ENCODE data around the gene ZNF827. TPM values are rescaled to one million over a fixed set of nuclear protein-coding genes. Genes with fewer than 3 reads are reported as not detected.

ZNF827 gene
- total RNA-seq, 1 experiment from 2014 or later = 19.1 TPM

DNA sequence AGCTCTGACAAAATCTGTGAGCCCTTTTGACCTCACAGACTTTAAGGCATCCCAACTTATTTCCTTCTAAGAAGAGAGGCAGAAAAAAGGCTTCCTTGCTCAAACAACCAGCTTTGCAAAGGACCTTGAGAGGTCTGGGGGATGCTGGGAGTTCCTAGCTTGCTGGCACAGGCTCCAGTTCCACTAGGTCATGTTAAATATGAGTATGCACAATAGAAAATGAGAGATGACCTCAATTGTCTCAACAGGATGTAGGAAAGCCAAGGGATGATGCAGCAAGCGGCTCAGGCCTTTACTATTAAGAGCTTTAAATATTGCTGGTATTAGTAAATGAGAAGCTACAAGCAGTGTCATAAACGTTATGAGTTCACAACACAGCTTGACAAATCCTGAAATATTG, 13.3 kb upstream of the ZNF827 start:
- Histone ChIP-seq H3K9me3 (ENCODE audit: control insufficient read depth in 1 of 2, insufficient read depth in 1 of 2, low read depth in 1 of 2, low read length in 2 of 2) (peaks cover 0 to 1% of the 10 kb centered on the region in 2 experiments; a peak in 1 of 4 replicates), H3K27me3 (ENCODE audit: insufficient read depth, low read length) (no peaks in the 10 kb centered on the region), H3K4me3 (replicated peaks in 1 of 2; ENCODE audit: low read depth in 1 of 2, low read length in 2 of 2) (no peak overlapping the region), H3K79me2 (ENCODE audit: insufficient read depth, low read length) (no peaks in the 10 kb centered on the region), H3K36me3 (ENCODE audit: control insufficient read depth in 1 of 2, insufficient read depth in 2 of 2, low read length in 2 of 2) (no peaks in the 10 kb centered on the region), H3K4me1 (ENCODE audit: control insufficient read depth in 1 of 2, insufficient read depth in 2 of 2, low read length in 2 of 2) (peaks cover 15 to 31% of the 10 kb centered on the region in 2 experiments), H3K27ac (ENCODE audit: low read depth, low read length) (no peak overlapping the region), H3K9ac (ENCODE audit: low read length) (no peak overlapping the region), H3K9me2 (ENCODE audit: insufficient read depth) (no peaks in the 10 kb centered on the region), H4K20me1 (ENCODE audit: insufficient read depth) (no peaks in the 10 kb centered on the region), H2AFZ (ENCODE audit: low read depth, low read length, poor library complexity, severe bottlenecking) (no peak overlapping the region), H3K4me2 (ENCODE audit: low read length) (no peak overlapping the region)
- ChIA-PET CTCF (no interaction called here), POLR2A (no interaction called here), RAD21 (ENCODE audit: low non-redundant PET in 1 of 2, low total read pairs in 2 of 2, uncharacterized antibody in 2 of 2, unreplicated experiment in 2 of 2) (no interaction called here)
- ATAC-seq (no peak), DNase-seq (ENCODE audit: low read depth, low spot score) (no peak)
- intact Hi-C loops (cut with micrococcal nuclease) = loop anchor here (10.0 kb wide), 1 partner anchor 373 kb away; no protein-coding TSS in a partner anchor
- BruUV-seq (replicated peaks) = no TSS peak
- TF ChIP-seq POLR2A (IDR thresholded peaks at IDR 0.05; ENCODE audit: borderline replicate concordance, extremely low read depth, insufficient read depth, insufficient read length) = no peak
- no peak for TF ChIP-seq SP1 (IDR thresholded peaks at IDR 0.05; ENCODE audit: low read depth)
- TF ChIP-seq CBX3 (IDR thresholded peaks at IDR 0.05; ENCODE audit: low read depth) = no peak
- TF ChIP-seq EGR1 (IDR thresholded peaks at IDR 0.05; ENCODE audit: low read depth) = no peak
- no peak for TF ChIP-seq JUND (IDR thresholded peaks at IDR 0.05)
- TF ChIP-seq RAD21 (IDR thresholded peaks at IDR 0.05; ENCODE audit: low read depth) = no peak
- no peak for TF ChIP-seq EZH2 (IDR thresholded peaks at IDR 0.05)
- TF ChIP-seq YY1 (IDR thresholded peaks at IDR 0.05; ENCODE audit: extremely low read depth, insufficient replicate concordance, low read depth, low read length) = no peak

DNA sequence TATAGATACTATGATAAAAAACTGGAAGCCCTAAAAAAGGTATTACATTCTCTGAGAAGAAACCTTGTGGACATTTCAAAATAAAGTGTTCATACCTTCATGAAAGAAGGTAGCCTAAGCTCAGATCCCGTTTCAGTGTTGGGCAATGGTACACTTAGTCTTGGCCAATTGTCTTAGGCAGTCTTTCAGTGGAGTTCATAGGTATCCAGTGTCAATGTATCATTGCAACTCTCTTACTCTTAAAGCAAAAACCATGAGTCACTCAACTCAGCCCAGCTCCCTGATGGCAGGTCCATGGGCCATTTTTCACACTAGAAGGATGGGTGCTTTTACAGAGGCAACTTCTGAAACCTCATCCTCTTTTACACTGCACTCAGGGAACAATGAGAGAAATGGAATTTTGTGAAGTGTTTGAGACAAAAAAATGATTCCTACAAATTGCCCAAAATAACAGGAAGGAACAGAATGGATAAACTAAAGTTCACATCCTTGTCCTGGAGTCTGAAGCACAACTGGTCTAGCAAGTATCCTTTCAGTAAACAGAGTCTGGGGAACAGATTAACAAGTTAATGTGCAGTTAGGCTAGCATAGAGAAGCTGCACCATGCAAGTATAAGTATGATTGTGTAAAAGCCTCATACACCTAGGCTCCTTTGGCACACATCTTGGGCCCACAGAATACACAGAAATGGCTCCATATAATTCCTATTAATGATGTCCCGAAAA, 7.0 kb upstream of the ZNF827 start:
- Histone ChIP-seq H3K4me2 (ENCODE audit: low read length) (no peak overlapping the region), H3K9ac (ENCODE audit: low read length) (no peak overlapping the region), H3K9me2 (ENCODE audit: insufficient read depth) (no peaks in the 10 kb centered on the region), H3K36me3 (ENCODE audit: control insufficient read depth in 1 of 2, insufficient read depth in 2 of 2, low read length in 2 of 2) (no peaks in the 10 kb centered on the region), H4K20me1 (ENCODE audit: insufficient read depth) (no peaks in the 10 kb centered on the region), H3K9me3 (ENCODE audit: control insufficient read depth in 1 of 2, insufficient read depth in 1 of 2, low read depth in 1 of 2, low read length in 2 of 2) (no peaks in the 10 kb centered on the region), H2AFZ (ENCODE audit: low read depth, low read length, poor library complexity, severe bottlenecking) (peak overlapping the region; percentile 27), H3K27me3 (ENCODE audit: insufficient read depth, low read length) (no peaks in the 10 kb centered on the region), H3K4me1 (ENCODE audit: control insufficient read depth in 1 of 2, insufficient read depth in 2 of 2, low read length in 2 of 2) (peaks cover 0 to 15% of the 10 kb centered on the region in 2 experiments; a peak in 1 of 4 replicates), H3K27ac (ENCODE audit: low read depth, low read length) (no peak overlapping the region), H3K4me3 (replicated peaks in 1 of 2; ENCODE audit: low read depth in 1 of 2, low read length in 2 of 2) (no peak overlapping the region), H3K79me2 (ENCODE audit: insufficient read depth, low read length) (no peaks in the 10 kb centered on the region)
- ATAC-seq = peak; percentile 44; the same call in 1 of the 2 replicates
- ChIA-PET RAD21 (ENCODE audit: low non-redundant PET in 1 of 2, low total read pairs in 2 of 2, uncharacterized antibody in 2 of 2, unreplicated experiment in 2 of 2) (interaction anchor here in 1 of 2 experiments (0.7 kb wide), 1 partner anchor 9 kb away, joined by 3 read pairs; no protein-coding TSS in a partner anchor), POLR2A (no interaction called here), CTCF (interaction anchor here (0.6 kb wide), 1 partner anchor 883 kb away, joined by 3 read pairs; no protein-coding TSS in a partner anchor)
- no TSS peak for BruUV-seq (replicated peaks)
- TF ChIP-seq SP1 (IDR thresholded peaks at IDR 0.05; ENCODE audit: low read depth) = 0 out of 2 replicates have a peak, but pooled peaks have one; percentile 12
- TF ChIP-seq RAD21 (IDR thresholded peaks at IDR 0.05; ENCODE audit: low read depth) = no peak
- intact Hi-C loops (cut with micrococcal nuclease) = no loop called here
- DNase-seq (ENCODE audit: low read depth, low spot score) = no peak

Data from HCT116 (cell line).